ENCODE data around the gene FSCN2.

GRCh38 chr17:81518785-81519283, 9.3 kb upstream of the FSCN2 start:
- no peak for TF ChIP-seq POLR2AphosphoS5 (IDR thresholded peaks at IDR 0.05; ENCODE audit: low read depth)
- no peak for TF ChIP-seq EZH2phosphoT487 (IDR thresholded peaks at IDR 0.05; ENCODE audit: unreplicated experiment)
- TF ChIP-seq CTCF (conservative IDR thresholded peaks at IDR 0.05; ENCODE audit: low read depth in 2 of 2): no peak
- TF ChIP-seq, protein P1, sequence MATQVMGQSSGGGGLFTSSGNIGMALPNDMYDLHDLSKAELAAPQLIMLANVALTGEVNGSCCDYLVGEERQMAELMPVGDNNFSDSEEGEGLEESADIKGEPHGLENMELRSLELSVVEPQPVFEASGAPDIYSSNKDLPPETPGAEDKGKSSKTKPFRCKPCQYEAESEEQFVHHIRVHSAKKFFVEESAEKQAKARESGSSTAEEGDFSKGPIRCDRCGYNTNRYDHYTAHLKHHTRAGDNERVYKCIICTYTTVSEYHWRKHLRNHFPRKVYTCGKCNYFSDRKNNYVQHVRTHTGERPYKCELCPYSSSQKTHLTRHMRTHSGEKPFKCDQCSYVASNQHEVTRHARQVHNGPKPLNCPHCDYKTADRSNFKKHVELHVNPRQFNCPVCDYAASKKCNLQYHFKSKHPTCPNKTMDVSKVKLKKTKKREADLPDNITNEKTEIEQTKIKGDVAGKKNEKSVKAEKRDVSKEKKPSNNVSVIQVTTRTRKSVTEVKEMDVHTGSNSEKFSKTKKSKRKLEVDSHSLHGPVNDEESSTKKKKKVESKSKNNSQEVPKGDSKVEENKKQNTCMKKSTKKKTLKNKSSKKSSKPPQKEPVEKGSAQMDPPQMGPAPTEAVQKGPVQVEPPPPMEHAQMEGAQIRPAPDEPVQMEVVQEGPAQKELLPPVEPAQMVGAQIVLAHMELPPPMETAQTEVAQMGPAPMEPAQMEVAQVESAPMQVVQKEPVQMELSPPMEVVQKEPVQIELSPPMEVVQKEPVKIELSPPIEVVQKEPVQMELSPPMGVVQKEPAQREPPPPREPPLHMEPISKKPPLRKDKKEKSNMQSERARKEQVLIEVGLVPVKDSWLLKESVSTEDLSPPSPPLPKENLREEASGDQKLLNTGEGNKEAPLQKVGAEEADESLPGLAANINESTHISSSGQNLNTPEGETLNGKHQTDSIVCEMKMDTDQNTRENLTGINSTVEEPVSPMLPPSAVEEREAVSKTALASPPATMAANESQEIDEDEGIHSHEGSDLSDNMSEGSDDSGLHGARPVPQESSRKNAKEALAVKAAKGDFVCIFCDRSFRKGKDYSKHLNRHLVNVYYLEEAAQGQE (IDR thresholded peaks at IDR 0.05; ENCODE audit: unreplicated experiment): no peak
- TF ChIP-seq ZNF331 (CRISPR knock-in tag; IDR thresholded peaks at IDR 0.05; ENCODE audit: low read depth): no peak
- TF ChIP-seq EZH2 (IDR thresholded peaks at IDR 0.05; ENCODE audit: low read depth, unreplicated experiment): no peak
- TF ChIP-seq ZNF114 (CRISPR knock-in tag; IDR thresholded peaks at IDR 0.05): no peak
